ENCODE data around the gene GET4.

- TF ChIP-seq CTCF (IDR thresholded peaks at IDR 0.05 in 4 of 5, conservative IDR thresholded peaks at IDR 0.05 in 1 of 5), result no peak
- TF ChIP-seq POLR2A (IDR thresholded peaks at IDR 0.05), result no peak
These were observed 56.3 kb downstream of the GET4 start for GRCh38 chr7:932651-932975.
